Skin of body (tissue), 2 donors: Measurements from ENCODE around the gene ESPL1. TPM values are rescaled to one million over a fixed set of nuclear protein-coding genes. Genes with fewer than 3 reads are reported as not detected.
A peak's percentile ranks its signal among the peaks of the same experiment; 100 is the strongest.
"Not testable (repeated sequence)": the region's sequence is repeated elsewhere in the genome, so short reads cannot be mapped to it uniquely, and the experiment has no call there.

Experiments used
- DNase-seq: peaks from one replicate; lab custom pipeline; 2025; lab: John Stamatoyannopoulos, UW
- total RNA-seq: library from RNA; depleted of rRNA; stranded (reverse); fragments of >200 nt; gene quantifications from one replicate; pipeline ENCODE4 v1.2.3, GENCODE V29; 2014

The ESPL1 gene
- total RNA-seq, 1 donor from 2014 or later = 5.6 TPM

GRCh38 chr12:53255996-53256395 is 12.1 kb upstream of the ESPL1 start:
- DNase-seq = no peak

- DNase-seq = no peak
Measured at GRCh38 chr12:53258541-53259539, 9.3 kb upstream of the ESPL1 start.

DNA sequence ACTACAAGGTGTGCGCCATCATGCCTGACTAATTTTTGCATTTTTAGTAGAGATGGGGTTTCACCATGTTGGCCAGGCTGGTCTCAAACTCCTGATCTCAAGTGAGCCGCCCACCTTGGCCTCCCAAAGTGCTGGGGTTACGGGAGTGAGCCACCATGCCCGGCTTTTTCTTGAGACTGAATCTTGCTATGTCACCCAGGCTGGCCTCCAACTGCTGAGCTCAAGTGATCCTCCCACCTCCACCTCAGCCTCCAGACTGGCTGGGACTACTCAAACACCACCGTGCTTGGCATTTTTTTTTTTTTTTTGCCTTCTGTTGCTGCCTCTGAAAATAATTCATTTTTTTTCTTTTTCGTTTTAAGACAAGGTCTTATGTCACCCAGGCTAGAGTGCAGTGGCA is 8.2 kb upstream of the ESPL1 start:
- DNase-seq = no peak

- no peak for DNase-seq
Measured at GRCh38 chr12:53265783-53266182, 2.3 kb upstream of the ESPL1 start.

GRCh38 chr12:53267306-53267998 is 647 bp upstream of the ESPL1 start:
- DNase-seq = no peak

DNA sequence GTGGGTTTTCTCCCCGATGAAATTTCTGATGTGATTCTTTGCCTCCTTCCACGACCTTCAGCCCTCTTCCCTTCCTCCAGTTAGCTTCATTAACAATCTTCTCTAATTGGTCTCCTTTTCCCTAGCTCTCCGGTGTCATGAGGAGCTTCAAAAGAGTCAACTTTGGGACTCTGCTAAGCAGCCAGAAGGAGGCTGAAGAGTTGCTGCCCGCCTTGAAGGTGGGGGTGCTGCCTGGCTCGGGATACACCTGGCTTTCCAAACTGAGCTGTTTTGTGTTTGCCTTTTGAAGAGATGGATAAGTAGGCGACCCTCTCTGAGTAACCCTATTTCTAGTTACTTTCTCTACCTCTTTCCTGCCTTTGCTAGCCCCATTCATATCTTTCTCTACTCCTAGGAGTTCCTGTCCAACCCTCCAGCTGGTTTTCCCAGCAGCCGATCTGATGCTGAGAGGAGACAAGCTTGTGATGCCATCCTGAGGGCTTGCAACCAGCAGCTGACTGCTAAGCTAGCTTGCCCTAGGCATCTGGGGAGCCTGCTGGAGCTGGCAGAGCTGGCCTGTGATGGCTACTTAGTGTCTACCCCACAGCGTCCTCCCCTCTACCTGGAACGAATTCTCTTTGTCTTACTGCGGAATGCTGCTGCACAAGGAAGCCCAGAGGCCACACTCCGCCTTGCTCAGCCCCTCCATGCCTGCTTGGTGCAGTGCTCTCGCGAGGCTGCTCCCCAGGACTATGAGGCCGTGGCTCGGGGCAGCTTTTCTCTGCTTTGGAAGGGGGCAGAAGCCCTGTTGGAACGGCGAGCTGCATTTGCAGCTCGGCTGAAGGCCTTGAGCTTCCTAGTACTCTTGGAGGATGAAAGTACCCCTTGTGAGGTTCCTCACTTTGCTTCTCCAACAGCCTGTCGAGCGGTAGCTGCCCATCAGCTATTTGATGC is 797 bp downstream of the ESPL1 start:
- DNase-seq = no peak

GRCh38 chr12:53274445-53274844 is 6.3 kb downstream of the ESPL1 start:
- no peak for DNase-seq

DNA sequence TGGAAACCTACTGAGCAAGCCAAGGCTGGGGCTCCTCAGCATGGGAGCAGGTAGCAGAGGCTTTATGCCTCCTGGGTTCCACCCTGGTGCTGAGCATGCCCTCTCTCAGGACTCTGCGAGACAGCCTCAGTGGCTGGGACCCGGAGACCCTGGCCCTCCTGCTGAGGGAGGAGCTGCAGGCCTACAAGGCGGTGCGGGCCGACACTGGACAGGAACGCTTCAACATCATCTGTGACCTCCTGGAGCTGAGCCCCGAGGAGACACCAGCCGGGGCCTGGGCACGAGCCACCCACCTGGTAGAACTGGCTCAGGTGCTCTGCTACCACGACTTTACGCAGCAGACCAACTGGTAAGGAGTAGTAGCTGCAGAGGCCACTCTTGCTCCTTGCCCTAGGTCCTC is 8.4 kb downstream of the ESPL1 start:
- no peak for DNase-seq

- DNase-seq = no peak
Measured at GRCh38 chr12:53277981-53278380, 9.9 kb downstream of the ESPL1 start.

- DNase-seq = no peak
Measured at GRCh38 chr12:53279283-53279869, 11.3 kb downstream of the ESPL1 start.

DNA sequence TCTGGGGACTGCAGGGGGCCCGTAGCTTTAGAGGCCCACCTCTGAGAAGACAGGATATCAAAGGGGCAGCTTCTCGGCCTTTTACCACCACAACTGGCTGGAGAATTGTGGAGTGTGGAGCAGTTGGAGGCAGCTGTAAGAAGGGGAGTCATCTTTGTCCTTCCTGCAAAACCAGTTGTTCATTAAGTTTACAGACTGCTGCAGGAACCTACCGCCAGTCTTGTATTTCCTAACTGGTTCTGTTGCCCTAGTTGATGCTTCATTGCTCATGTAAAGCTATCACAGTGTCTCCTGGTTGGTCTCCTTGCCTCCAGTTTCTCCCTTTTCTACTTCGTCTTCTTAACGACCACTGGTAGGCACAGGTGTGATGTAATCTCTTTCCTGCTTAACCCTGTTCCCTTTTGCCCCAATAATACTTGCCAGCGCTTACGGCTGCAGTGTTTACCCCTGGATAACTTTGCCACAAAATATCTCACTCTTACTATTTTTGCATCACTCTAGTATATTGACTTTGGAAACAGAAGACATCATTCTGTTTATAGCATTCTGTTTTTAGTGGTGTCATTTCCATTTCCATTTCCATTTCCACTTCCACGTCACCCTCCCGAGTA is 11.9 kb downstream of the ESPL1 start:
- no peak for DNase-seq

- DNase-seq = no peak
Measured at GRCh38 chr12:53286448-53286847, 18.3 kb downstream of the ESPL1 start.

- DNase-seq = peak; percentile 14
Measured at GRCh38 chr12:53287741-53288216, 19.7 kb downstream of the ESPL1 start.

- DNase-seq = no peak
Measured at GRCh38 chr12:53288322-53288721, 20.2 kb downstream of the ESPL1 start.

GRCh38 chr12:53289891-53290290 is 21.8 kb downstream of the ESPL1 start:
- no peak for DNase-seq

DNA sequence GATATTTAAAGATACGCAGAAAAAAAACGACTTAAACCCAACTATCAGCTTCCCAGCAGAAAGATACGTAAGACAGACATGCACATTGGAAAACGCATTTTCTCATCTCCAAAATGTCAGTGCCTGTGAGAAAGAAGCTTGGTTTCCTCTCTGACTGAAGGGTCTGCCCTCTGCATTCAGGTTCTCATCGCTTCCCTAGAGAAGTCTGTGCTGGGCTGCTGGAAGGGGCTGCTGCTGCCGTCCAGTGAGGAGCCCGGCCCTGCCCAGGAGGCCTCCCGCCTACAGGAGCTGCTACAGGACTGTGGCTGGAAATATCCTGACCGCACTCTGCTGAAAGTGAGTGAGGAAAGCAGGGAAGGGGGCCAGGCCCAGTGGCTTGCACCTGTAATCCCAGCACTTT is 22.6 kb downstream of the ESPL1 start:
- DNase-seq = no peak

GRCh38 chr12:53292426-53292825 is 24.3 kb downstream of the ESPL1 start:
- no peak for DNase-seq

DNA sequence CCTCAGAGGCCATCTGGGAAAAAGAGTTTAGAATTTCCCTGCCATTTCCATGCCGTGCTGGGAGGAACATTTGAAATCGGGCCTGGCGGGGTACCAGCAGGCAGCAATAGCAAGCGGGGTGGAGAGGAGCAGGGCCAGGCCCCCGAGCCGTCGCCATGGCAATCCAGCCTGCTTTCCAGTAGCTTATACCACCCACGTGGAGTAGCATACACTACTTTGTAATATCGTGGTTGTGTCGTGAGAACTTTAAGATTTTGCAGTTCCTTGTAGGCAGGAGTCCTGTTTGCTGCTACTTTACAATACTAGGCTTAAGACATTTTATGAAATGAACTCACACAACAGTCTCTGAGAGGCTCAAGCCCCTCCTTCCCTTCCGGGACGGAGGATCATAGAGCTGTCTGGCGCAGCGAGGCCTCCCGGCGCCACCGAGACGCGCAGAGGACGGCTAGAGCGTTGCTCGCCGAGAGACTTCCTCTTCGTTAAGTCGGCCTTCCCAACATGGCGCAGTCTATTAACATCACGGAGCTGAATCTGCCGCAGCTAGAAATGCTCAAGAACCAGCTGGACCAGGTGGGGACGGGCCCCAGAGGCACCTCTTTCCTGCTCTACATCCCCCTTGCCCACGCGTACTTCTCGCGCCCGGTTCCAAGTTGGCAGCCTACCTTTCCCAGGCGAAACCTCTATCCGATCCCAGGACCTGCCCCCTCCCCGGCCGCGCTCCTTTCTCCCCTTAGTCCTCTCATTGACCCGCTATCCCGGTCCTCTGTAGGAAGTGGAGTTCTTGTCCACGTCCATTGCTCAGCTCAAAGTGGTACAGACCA is 27.2 kb downstream of the ESPL1 start, which contains the start of gene PFDN5:
Gene PFDN5 (plus strand): TSS at position 473 of the 821 bp plus-strand sequence. CDS start 26 bp downstream, at position 499.
- DNase-seq = peak; percentile 93

- DNase-seq = no peak
Measured at GRCh38 chr12:53295891-53296219, 27.8 kb downstream of the ESPL1 start.

DNA sequence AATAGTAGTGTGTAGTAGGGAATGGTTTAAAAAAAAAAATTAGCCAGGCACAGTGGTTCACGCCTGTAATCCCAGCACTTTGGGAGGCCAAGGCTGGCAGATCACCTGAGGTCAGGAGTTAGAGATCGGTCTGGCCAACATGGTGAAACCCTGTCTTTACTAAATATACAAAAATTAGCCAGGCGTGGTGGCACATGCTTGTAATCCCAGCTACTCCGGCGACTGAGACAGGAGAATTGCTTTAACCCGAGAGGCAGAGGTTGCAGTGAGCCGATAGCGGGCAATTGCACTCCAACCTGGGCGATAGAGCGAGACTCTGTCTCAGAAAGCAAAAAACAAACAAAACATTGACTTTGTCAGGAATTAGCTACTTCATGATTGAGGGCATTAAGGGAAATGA is 29.0 kb downstream of the ESPL1 start:
- not testable (repeated sequence) for DNase-seq
